B cell (primary cell): ENCODE results near the gene ZNF521. TPM values are rescaled to one million over a fixed set of nuclear protein-coding genes. Genes with fewer than 3 reads are reported as not detected.

ENCODE experiments used
- ATAC-seq: fragments of 200-7000 bp; cut with Tn5 transposase; one replicate; pipeline ENCODE4 v1.10.0; 2021; ENCODE audit warnings: low read depth, mild to moderate bottlenecking, moderate number of reproducible peaks, moderate library complexity
- CTCF ChIA-PET: fragments of 350-600 bp; sonication (Branson Sonifier 250); formaldehyde crosslinking; loops from one replicate; lab custom pipeline; 2021; ENCODE audit warnings: antibody characterized with exemption, inconsistent platforms; lab: Charles Lee
- POLR2A ChIA-PET: fragments of 350-600 bp; sonication (Branson Sonifier 250); formaldehyde crosslinking; loops from one replicate; lab custom pipeline; 2021; ENCODE audit warnings: antibody characterized with exemption; lab: Charles Lee
- DNase-seq: peaks from one replicate; pipeline ENCODE4 v3.0.0; 2013
- H2AFZ ChIP-seq: 2 replicates; pipeline ENCODE4 v1.6.1; 2012; ENCODE audit warnings: mild to moderate bottlenecking, low read depth, low read length; ENCODE audit not compliant: insufficient read depth, poor library complexity, severe bottlenecking
- H3K27ac ChIP-seq, 2 donors: 1 replicate in 1 of 2; 2 replicates in 1 of 2; pipeline ENCODE4 v1.5.1; 2012 to 2013; ENCODE audit warnings: low read length in 2 of 2, mild to moderate bottlenecking in 2 of 2, moderate library complexity in 1 of 2
- H3K27me3 ChIP-seq, 4 experiments: fragments of 200-600 bp in 1 of 4; sonication (generic) in 1 of 4; replicated peaks in 1 of 4; 1 replicate in 2 of 4; 2 replicates in 2 of 4; pipeline versions ENCODE4 v1.6.1 to v1.7.0; 2013 to 2016; ENCODE audit warnings: low read length in 3 of 4, mild to moderate bottlenecking in 2 of 4, mixed read lengths in 1 of 4, moderate library complexity in 1 of 4; ENCODE audit not compliant: insufficient read depth in 4 of 4, control insufficient read depth in 3 of 4; ENCODE audit errors: control extremely low read depth in 1 of 4
- H3K36me3 ChIP-seq, 2 experiments: replicated peaks in 1 of 2; 1 replicate in 1 of 2; 2 replicates in 1 of 2; pipeline versions ENCODE4 v1.6.1 to v1.7.1; 2013; ENCODE audit warnings: low read length in 1 of 2; ENCODE audit not compliant: insufficient read depth in 2 of 2, control insufficient read depth in 1 of 2; ENCODE audit errors: control extremely low read depth in 1 of 2, extremely low read depth in 1 of 2
- H3K4me1 ChIP-seq, 2 donors: fragments of 200-600 bp in 1 of 2; sonication (generic) in 1 of 2; 1 replicate in 1 of 2; 2 replicates in 1 of 2; pipeline versions ENCODE4 v1.5.1 to v1.6.1; 2013 to 2017; ENCODE audit warnings: low read length in 2 of 2; ENCODE audit not compliant: control insufficient read depth in 2 of 2, insufficient read depth in 2 of 2
- H3K4me2 ChIP-seq: replicated peaks from 2 replicates; pipeline ENCODE3; 2012; ENCODE audit warnings: mild to moderate bottlenecking, low read depth, low read length; ENCODE audit not compliant: poor library complexity, severe bottlenecking
- H3K4me3 ChIP-seq, 5 experiments: fragments of 200-600 bp in 1 of 5; sonication (generic) in 1 of 5; 1 replicate in 3 of 5; 2 replicates in 2 of 5; pipeline versions ENCODE4 v1.5.1 to v1.7.0; 2011 to 2016; ENCODE audit warnings: low read length in 4 of 5, mild to moderate bottlenecking in 4 of 5, low read depth in 2 of 5, control low read depth in 1 of 5, moderate library complexity in 1 of 5; ENCODE audit not compliant: insufficient read depth in 1 of 5; ENCODE audit errors: control extremely low read depth in 1 of 5, extremely low read depth in 1 of 5
- H3K79me2 ChIP-seq: fragments of 200-600 bp; sonication (generic); one replicate; pipeline ENCODE4 v1.6.0; 2016; ENCODE audit warnings: low read length; ENCODE audit not compliant: control insufficient read depth, insufficient read depth
- H3K9ac ChIP-seq: fragments of 200-600 bp; sonication (generic); 2 replicates; pipeline ENCODE4 v1.6.1; 2017; ENCODE audit warnings: mild to moderate bottlenecking, low read length, moderate library complexity
- H3K9me3 ChIP-seq, 3 donors: one replicate each; pipeline versions ENCODE4 v1.6.1 to v1.7.1; 2013; ENCODE audit warnings: low read length in 2 of 3; ENCODE audit not compliant: control insufficient read depth in 2 of 3, insufficient read depth in 1 of 3; ENCODE audit errors: control extremely low read depth in 1 of 3
- H4K20me1 ChIP-seq: 2 replicates; pipeline ENCODE4 v1.6.0; 2012; ENCODE audit warnings: mild to moderate bottlenecking, low read length; ENCODE audit not compliant: insufficient read depth, control insufficient read depth, poor library complexity, severe bottlenecking
- H3K27ac Mint-ChIP-seq: one replicate; pipeline ENCODE4 v1.8.0; 2021; ENCODE audit warnings: mixed read lengths
- H3K27me3 Mint-ChIP-seq: one replicate; pipeline ENCODE4 v1.8.0; 2021; ENCODE audit warnings: mixed read lengths
- H3K4me1 Mint-ChIP-seq: one replicate; pipeline ENCODE4 v1.8.0; 2021; ENCODE audit warnings: mixed read lengths
- H3K4me3 Mint-ChIP-seq: one replicate; pipeline ENCODE4 v1.8.0; 2021; ENCODE audit warnings: mixed read lengths
- H3K9me3 Mint-ChIP-seq: one replicate; pipeline ENCODE4 v1.8.0; 2022; ENCODE audit warnings: mixed read lengths; ENCODE audit not compliant: insufficient read depth
- EZH2 ChIP-seq: IDR thresholded peaks from 2 replicates; pipeline ENCODE4 v1.6.1; 2012; ENCODE audit warnings: borderline replicate concordance, low read depth, mild to moderate bottlenecking, moderate library complexity, low read length; ENCODE audit not compliant: insufficient read depth, poor library complexity, severe bottlenecking
- WGBS: methylation state at CpG from one replicate; pipeline ENCODE4 v1.1.5; 2013; ENCODE audit warnings: missing lambda C conversion rate; ENCODE audit not compliant: insufficient coverage; 5-methylcytosine and 5-hydroxymethylcytosine counted together
- intact Hi-C: fragments of 100-400 bp; cut with micrococcal nuclease; formaldehyde crosslinking; loops from one replicate; pipeline ENCODE4 v1.10.0; 2022
- polyA plus RNA-seq: library from polyadenylated mRNA; depleted of rRNA; stranded (reverse); fragments of >200 nt; gene quantifications from 2 replicates; pipeline ENCODE4 v1.2.3, GENCODE V29; 2012
- total RNA-seq, 2 donors: library from RNA; stranded (reverse); fragments of 120-200 nt in 1 of 2; gene quantifications; 1 replicate in 1 of 2; 2 replicates in 1 of 2; pipeline versions ENCODE4 v1.2.3 to v1.2.4, GENCODE V29; 2013 to 2022
- TF ChIP-seq, protein P1 (sequence below): fragments of 200-600 bp; IDR thresholded peaks from one replicate; pipeline ENCODE4 v1.8.0; 2022; ENCODE audit warnings: antibody characterized with exemption, mild to moderate bottlenecking

ZNF521 gene
- total and polyA plus RNA-seq, 2 donors (not counting 1 experiment from before 2014, with no cell fraction given): 0.04 to 9.0 TPM

GRCh38 chr18:25314838-25315190 lies 37.2 kb downstream of the ZNF521 start:
- H2AFZ ChIP-seq: no peak overlapping the region
- no peak overlapping the region for H3K9ac ChIP-seq
- no peaks in the 10 kb centered on the region for H3K9me3 ChIP-seq
- H3K36me3 ChIP-seq: no peaks in the 10 kb centered on the region
- no peak for DNase-seq
- Mint-ChIP-seq H3K4me1 (no peaks in the 10 kb centered on the region), H3K27ac (no peak overlapping the region), H3K9me3 (no peaks in the 10 kb centered on the region), H3K4me3 (no peak overlapping the region), H3K27me3 (peaks cover 3% of the 10 kb centered on the region)
- CTCF ChIA-PET: no interaction called here
- intact Hi-C loops: no loop called here
- H3K4me3 ChIP-seq: no peak overlapping the region
- no peaks in the 10 kb centered on the region for H4K20me1 ChIP-seq
- TF ChIP-seq, protein P1, sequence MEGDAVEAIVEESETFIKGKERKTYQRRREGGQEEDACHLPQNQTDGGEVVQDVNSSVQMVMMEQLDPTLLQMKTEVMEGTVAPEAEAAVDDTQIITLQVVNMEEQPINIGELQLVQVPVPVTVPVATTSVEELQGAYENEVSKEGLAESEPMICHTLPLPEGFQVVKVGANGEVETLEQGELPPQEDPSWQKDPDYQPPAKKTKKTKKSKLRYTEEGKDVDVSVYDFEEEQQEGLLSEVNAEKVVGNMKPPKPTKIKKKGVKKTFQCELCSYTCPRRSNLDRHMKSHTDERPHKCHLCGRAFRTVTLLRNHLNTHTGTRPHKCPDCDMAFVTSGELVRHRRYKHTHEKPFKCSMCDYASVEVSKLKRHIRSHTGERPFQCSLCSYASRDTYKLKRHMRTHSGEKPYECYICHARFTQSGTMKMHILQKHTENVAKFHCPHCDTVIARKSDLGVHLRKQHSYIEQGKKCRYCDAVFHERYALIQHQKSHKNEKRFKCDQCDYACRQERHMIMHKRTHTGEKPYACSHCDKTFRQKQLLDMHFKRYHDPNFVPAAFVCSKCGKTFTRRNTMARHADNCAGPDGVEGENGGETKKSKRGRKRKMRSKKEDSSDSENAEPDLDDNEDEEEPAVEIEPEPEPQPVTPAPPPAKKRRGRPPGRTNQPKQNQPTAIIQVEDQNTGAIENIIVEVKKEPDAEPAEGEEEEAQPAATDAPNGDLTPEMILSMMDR: no peak
- no peak for TF ChIP-seq EZH2
- H3K4me1 ChIP-seq: no peaks in the 10 kb centered on the region
- no peaks in the 10 kb centered on the region for H3K27me3 ChIP-seq
- no peak overlapping the region for H3K27ac ChIP-seq
- no peak for ATAC-seq
- POLR2A ChIA-PET: no interaction called here
- H3K4me2 ChIP-seq: no peak overlapping the region
- no peaks in the 10 kb centered on the region for H3K79me2 ChIP-seq

DNA sequence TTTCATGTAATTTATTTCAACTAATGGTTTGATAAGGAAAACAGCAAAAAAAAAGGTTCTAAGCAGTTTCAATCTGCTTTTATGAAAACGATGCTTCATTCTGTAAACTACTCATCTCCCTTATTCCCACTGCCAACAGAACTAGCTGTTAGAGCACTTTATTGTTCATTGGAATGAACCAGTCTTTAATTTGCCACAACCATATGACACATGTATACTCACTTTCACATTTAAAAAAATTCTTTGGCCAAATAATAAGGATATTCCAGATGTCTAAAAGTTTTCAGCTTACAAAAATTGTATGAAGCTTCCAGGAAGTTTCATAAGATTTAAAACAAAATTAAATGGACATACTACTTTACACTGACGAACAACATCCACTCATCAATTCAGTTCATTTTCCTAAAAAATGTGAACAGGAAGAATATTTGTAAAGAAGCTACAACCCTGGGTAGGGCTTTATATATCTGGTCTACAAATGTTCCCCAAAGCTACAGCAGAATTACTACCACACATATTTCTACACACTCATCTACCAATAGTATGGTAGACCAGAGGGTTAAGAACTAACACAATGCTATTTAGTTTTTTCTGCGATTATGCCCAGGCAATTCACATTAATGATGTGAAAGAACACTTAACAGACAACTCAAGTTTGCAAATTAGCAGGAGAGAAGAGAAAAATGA lies 37.7 kb downstream of the ZNF521 start:
- H2AFZ ChIP-seq: no peak overlapping the region
- H3K27ac ChIP-seq: no peak overlapping the region
- intact Hi-C loops: no loop called here
- Mint-ChIP-seq H3K4me1 (no peaks in the 10 kb centered on the region), H3K27ac (no peak overlapping the region), H3K27me3 (peaks cover 3% of the 10 kb centered on the region), H3K9me3 (no peaks in the 10 kb centered on the region), H3K4me3 (no peak overlapping the region)
- H3K4me1 ChIP-seq: no peaks in the 10 kb centered on the region
- no peaks in the 10 kb centered on the region for H4K20me1 ChIP-seq
- CTCF ChIA-PET: no interaction called here
- H3K4me2 ChIP-seq: no peak overlapping the region
- no peaks in the 10 kb centered on the region for H3K9me3 ChIP-seq
- no peaks in the 10 kb centered on the region for H3K79me2 ChIP-seq
- DNase-seq (no peak), ATAC-seq (no peak)
- H3K27me3 ChIP-seq: no peaks in the 10 kb centered on the region
- no peak overlapping the region for H3K9ac ChIP-seq
- POLR2A ChIA-PET: no interaction called here
- H3K36me3 ChIP-seq: no peaks in the 10 kb centered on the region
- WGBS: no CpG with 5 or more reads among the region's 3 CpGs
- TF ChIP-seq, protein P1: no peak
- TF ChIP-seq EZH2: no peak
- no peak overlapping the region for H3K4me3 ChIP-seq
